Endodermal cell (in vitro differentiated cells): ENCODE results near the gene PTTG1IP. TPM values are rescaled to one million over a fixed set of nuclear protein-coding genes. Genes with fewer than 3 reads are reported as not detected.

Experiments used
- DNase-seq: peaks from one replicate; pipeline ENCODE4 v3.0.0-alpha.2; 2017
- H3K27ac ChIP-seq: 2 replicates; pipeline ENCODE4 v1.5.1; 2013; ENCODE audit warnings: mild to moderate bottlenecking, low read depth, low read length, moderate library complexity
- H3K27me3 ChIP-seq: 2 replicates; pipeline ENCODE4 v1.6.1; 2013; ENCODE audit warnings: mild to moderate bottlenecking, low read length, moderate library complexity; ENCODE audit not compliant: insufficient read depth, control insufficient read depth, poor library complexity, severe bottlenecking
- H3K36me3 ChIP-seq: 2 replicates; pipeline ENCODE4 v1.7.0; 2013; ENCODE audit warnings: mild to moderate bottlenecking, low read length, moderate library complexity; ENCODE audit not compliant: control insufficient read depth, insufficient read depth
- H3K4me1 ChIP-seq: one replicate; pipeline ENCODE4 v1.7.0; 2013; ENCODE audit warnings: low read length; ENCODE audit not compliant: control insufficient read depth, insufficient read depth
- H3K4me3 ChIP-seq: 2 replicates; pipeline ENCODE4 v1.5.1; 2013; ENCODE audit warnings: mild to moderate bottlenecking, low read length, moderate library complexity
- H3K9ac ChIP-seq: 2 replicates; pipeline ENCODE4 v1.6.1; 2013; ENCODE audit warnings: mild to moderate bottlenecking, low read length, moderate library complexity; ENCODE audit not compliant: poor library complexity, severe bottlenecking; ENCODE audit errors: extremely low read depth
- H3K9me3 ChIP-seq: 2 replicates; pipeline ENCODE4 v1.6.1; 2013; ENCODE audit warnings: mild to moderate bottlenecking, low read length, moderate library complexity; ENCODE audit not compliant: control insufficient read depth
- H3K27ac Mint-ChIP-seq: 2 replicates; pipeline ENCODE4 v1.8.0; 2020; ENCODE audit warnings: mixed read lengths
- H3K27me3 Mint-ChIP-seq: 2 replicates; pipeline ENCODE4 v1.8.0; 2021; ENCODE audit warnings: mild to moderate bottlenecking, mixed read lengths; ENCODE audit not compliant: insufficient read depth
- H3K36me3 Mint-ChIP-seq: 2 replicates; pipeline ENCODE4 v1.8.0; 2020; ENCODE audit warnings: low read depth, mixed read lengths
- H3K4me1 Mint-ChIP-seq: 2 replicates; pipeline ENCODE4 v1.8.0; 2020; ENCODE audit warnings: mixed read lengths
- H3K4me3 Mint-ChIP-seq: 2 replicates; pipeline ENCODE4 v1.8.0; 2020; ENCODE audit warnings: mild to moderate bottlenecking, moderate library complexity, mixed read lengths
- H3K9me3 Mint-ChIP-seq: 2 replicates; pipeline ENCODE4 v1.8.0; 2020; ENCODE audit warnings: mild to moderate bottlenecking, mixed read lengths
- CTCF ChIP-seq: fragments of 200-600 bp; sonication (generic); conservative IDR thresholded peaks from 2 replicates; pipeline ENCODE4 v1.5.0; 2021; ENCODE audit warnings: antibody characterized with exemption, mild to moderate bottlenecking
- WGBS, 2 experiments: methylation state at CpG; one replicate each; pipeline versions ENCODE4 v1.1.5 to v1.1.7; 2013; ENCODE audit warnings: missing lambda C conversion rate in 2 of 2, mixed read lengths in 1 of 2; ENCODE audit not compliant: insufficient coverage in 1 of 2, insufficient read length in 1 of 2; 5-methylcytosine and 5-hydroxymethylcytosine counted together
- total RNA-seq, 2 donors: library from RNA; stranded (reverse); fragmentation: NEBNext Ultra II Directional in 1 of 2; extraction: Animal tissue kit (Norgen Biotek cat#: 25700) in 1 of 2; gene quantifications; 2 replicates in 1 of 2; 3 replicates in 1 of 2; pipeline ENCODE4 v1.2.1, GENCODE V29; 2021

PTTG1IP gene
- total RNA-seq, 2 donors from 2014 or later = 155 to 168 TPM

- DNase-seq = no peak
- H3K4me3 ChIP-seq = no peak overlapping the region
- no peaks in the 10 kb centered on the region for H3K36me3 Mint-ChIP-seq
- H3K27ac ChIP-seq = no peak overlapping the region
- H3K27me3 Mint-ChIP-seq = no peaks in the 10 kb centered on the region
- no peaks in the 10 kb centered on the region for H3K9me3 Mint-ChIP-seq
- H3K27me3 ChIP-seq = no peaks in the 10 kb centered on the region
- peaks cover 10% of the 10 kb centered on the region for H3K4me1 ChIP-seq
- WGBS, 2 experiments = 89 to 90% methylated on average over 7 to 22 of the region's 22 CpGs
- peaks cover 5% of the 10 kb centered on the region for H3K4me1 Mint-ChIP-seq
- H3K36me3 ChIP-seq = no peaks in the 10 kb centered on the region
- H3K9me3 ChIP-seq = no peaks in the 10 kb centered on the region
- H3K9ac ChIP-seq = no peak overlapping the region
- no peak overlapping the region for H3K27ac Mint-ChIP-seq
- TF ChIP-seq CTCF = no peak
- no peak overlapping the region for H3K4me3 Mint-ChIP-seq
Observed at GRCh38 chr21:44905016-44905727, 31.7 kb upstream of the PTTG1IP start.

GRCh38 chr21:44904141-44904923 lies 30.8 kb upstream of the PTTG1IP start:
- no peak overlapping the region for H3K27ac ChIP-seq
- H3K9ac ChIP-seq = no peak overlapping the region
- H3K27me3 Mint-ChIP-seq = no peaks in the 10 kb centered on the region
- peaks cover 5% of the 10 kb centered on the region for H3K4me1 Mint-ChIP-seq
- DNase-seq = no peak
- H3K27me3 ChIP-seq = no peaks in the 10 kb centered on the region
- H3K9me3 ChIP-seq = no peaks in the 10 kb centered on the region
- peaks cover 10% of the 10 kb centered on the region for H3K4me1 ChIP-seq
- no peaks in the 10 kb centered on the region for H3K36me3 Mint-ChIP-seq
- no peak overlapping the region for H3K4me3 ChIP-seq
- no peak overlapping the region for H3K4me3 Mint-ChIP-seq
- WGBS, 2 experiments = 85 to 91% methylated on average over 7 to 14 of the region's 14 CpGs
- H3K36me3 ChIP-seq = no peaks in the 10 kb centered on the region
- H3K27ac Mint-ChIP-seq = no peak overlapping the region
- no peak for TF ChIP-seq CTCF
- no peaks in the 10 kb centered on the region for H3K9me3 Mint-ChIP-seq

- peaks cover 5% of the 10 kb centered on the region for H3K4me1 Mint-ChIP-seq
- H3K27me3 Mint-ChIP-seq = no peaks in the 10 kb centered on the region
- no peaks in the 10 kb centered on the region for H3K9me3 Mint-ChIP-seq
- Histone ChIP-seq H3K9ac (no peak overlapping the region), H3K27me3 (no peaks in the 10 kb centered on the region), H3K36me3 (no peaks in the 10 kb centered on the region), H3K4me1 (peaks cover 10% of the 10 kb centered on the region), H3K27ac (no peak overlapping the region), H3K4me3 (no peak overlapping the region), H3K9me3 (no peaks in the 10 kb centered on the region)
- DNase-seq = no peak
- WGBS, 2 experiments = 93 to 97% methylated on average over 18 to 22 of the region's 22 CpGs
- H3K36me3 Mint-ChIP-seq = no peaks in the 10 kb centered on the region
- no peak for TF ChIP-seq CTCF
- no peak overlapping the region for H3K4me3 Mint-ChIP-seq
- no peak overlapping the region for H3K27ac Mint-ChIP-seq
Observed at GRCh38 chr21:44903689-44904088, 30.2 kb upstream of the PTTG1IP start.
